GM19395 (cell line): ENCODE data around the gene MMP2.

Source experiments
- ATAC-seq: cut with Tn5 transposase; IDR thresholded peaks from one replicate; pipeline ENCODE4 v1.9.1; 2021; ENCODE audit warnings: mild to moderate bottlenecking, moderate library complexity; ENCODE audit not compliant: unreplicated experiment

Gene MMP2

DNA sequence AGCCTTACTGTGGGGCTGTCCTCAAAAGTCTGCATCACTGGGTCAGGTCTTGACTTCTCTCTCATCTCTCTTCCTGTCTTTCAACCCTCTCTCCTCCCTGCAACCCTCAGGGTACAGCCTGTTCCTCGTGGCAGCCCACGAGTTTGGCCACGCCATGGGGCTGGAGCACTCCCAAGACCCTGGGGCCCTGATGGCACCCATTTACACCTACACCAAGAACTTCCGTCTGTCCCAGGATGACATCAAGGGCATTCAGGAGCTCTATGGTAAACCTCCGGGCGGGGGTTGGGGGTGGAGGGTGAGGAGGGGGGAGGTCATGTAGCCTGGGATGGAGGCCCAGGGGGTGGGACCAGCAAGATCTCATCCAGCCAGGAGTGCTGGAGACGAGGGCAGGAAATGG, 12.7 kb downstream of the MMP2 start:
- ATAC-seq: no peak

DNA sequence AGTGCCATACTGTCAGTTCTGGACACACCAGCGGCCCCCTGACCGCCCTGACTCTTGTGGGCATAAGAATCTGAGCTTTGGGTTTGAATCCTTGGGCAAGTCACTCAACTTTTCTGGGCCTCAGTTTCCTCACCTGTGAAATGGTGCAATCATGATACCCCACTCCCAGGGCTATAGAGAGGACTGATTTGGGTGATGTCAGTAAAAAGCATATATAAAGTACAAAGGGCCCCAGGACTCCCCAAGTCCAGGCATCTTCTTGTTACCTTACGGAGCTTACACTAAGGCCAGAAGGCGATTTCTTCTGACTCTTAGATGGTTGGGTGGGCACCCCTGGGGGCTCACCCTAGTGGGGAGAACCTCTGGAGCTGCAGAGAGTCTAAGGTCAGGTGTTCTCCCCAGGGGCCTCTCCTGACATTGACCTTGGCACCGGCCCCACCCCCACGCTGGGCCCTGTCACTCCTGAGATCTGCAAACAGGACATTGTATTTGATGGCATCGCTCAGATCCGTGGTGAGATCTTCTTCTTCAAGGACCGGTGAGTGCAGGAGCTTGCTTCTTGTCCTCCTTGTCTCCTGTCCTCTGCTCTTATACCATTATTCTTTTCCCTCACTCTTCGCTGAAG, 13.9 kb downstream of the MMP2 start:
- ATAC-seq: no peak

DNA sequence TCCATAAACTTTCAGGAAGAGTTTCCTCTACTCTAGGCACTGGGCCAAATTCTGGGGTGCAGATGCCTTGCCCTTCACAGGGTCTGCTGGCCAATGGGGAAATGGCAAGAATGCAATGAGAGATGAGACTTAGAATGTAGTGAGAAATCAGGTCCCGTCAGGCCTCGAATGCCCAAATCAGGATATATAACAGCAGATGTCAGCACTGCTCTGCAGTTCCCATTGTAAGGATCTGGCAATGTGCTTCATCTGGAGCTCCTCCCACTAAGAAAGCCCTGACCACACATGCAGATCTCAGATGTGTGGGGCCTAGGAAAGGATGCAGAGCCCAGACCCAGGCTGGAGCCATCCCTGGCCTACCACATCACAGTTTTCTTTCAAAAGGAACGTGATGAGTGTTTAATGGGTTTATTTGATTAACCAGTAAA, 16.0 kb downstream of the MMP2 start:
- ATAC-seq: no peak

DNA sequence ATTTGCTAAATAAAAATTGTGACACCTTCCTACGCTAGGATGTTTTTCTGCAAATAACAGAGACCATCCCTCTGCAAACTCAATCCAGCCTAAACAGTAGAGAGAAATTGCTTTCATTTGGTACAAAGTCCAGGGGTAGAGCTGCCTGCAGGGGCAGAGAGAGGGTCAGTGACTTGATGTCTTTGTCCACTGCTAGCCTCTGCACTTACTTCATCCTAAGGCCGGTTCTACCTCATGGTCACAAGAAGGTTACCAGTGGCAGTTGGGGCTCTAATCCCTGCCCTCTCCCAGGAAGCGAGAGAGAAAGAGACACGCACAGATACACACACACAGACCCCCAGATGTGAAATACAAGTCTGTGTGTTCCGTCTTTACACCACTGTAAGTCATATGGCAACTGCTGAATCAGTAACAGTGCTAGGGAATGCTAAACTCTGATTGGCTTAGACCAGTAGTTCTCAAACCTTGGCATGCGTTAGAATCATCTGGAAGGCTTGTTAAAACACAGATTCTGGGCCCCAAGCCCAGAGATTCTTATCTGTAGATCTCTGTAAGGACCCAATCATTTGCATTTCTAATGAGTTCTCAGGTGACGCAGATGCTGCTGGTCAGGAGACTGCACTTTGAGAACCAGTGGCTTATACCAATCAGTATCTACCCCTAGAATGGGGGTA, 16.8 kb downstream of the MMP2 start:
- ATAC-seq: no peak

DNA sequence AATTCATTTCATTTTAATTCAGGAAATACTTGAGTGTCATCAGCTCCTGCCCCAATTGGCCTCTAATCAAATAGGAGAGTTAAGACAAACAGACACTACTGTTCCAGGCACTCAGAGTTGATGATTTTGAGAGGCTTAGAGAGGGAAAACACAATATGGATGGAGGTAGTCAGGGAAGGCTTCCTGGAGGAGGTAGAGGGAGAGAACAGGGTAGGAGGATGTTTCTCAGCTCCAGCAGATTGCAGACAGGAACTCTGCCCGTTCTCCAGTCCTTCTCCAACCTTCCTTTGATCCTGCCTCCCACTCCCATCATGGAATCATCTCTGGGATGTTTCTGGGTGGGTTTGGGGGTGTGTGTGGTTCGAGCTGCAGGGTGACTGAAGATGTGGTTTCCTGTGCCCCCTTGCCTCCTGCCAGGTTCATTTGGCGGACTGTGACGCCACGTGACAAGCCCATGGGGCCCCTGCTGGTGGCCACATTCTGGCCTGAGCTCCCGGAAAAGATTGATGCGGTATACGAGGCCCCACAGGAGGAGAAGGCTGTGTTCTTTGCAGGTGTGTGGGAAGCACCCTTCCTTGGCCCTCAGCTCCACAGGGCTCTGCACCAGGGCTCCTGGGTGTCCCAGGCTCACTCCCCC, 17.6 kb downstream of the MMP2 start:
- no peak for ATAC-seq

DNA sequence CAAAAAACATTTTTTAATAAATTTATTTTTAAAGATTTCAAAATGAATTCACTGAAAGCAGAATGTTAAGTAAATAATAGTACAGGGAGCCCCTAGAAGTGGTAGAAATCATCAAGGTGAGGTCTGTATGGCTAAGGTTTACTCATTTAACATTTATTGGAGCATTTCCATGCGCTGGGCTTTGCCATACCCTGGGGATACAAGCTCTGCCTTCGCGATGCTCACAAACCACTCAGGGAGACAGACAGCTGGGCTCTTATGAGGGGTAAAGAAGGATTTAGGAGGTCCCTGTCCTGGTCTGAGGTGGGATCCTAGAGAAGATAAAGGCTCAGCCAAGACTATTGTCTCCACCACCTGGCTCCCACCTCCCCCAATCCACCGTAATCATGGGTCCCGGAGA, 18.6 kb downstream of the MMP2 start:
- no peak for ATAC-seq

DNA sequence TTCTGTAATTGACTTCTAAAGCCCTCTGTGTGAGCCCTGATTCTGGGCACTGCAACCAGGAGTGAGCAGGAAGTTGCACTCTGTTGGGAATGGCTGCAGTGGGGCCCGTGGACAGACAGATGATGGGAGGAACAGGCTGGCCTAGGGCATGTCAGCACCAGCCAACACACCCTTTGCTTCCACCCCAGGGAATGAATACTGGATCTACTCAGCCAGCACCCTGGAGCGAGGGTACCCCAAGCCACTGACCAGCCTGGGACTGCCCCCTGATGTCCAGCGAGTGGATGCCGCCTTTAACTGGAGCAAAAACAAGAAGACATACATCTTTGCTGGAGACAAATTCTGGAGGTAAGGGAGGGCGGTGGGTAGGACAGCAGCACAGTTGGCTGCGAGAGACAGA, 19.1 kb downstream of the MMP2 start:
- ATAC-seq: no peak

DNA sequence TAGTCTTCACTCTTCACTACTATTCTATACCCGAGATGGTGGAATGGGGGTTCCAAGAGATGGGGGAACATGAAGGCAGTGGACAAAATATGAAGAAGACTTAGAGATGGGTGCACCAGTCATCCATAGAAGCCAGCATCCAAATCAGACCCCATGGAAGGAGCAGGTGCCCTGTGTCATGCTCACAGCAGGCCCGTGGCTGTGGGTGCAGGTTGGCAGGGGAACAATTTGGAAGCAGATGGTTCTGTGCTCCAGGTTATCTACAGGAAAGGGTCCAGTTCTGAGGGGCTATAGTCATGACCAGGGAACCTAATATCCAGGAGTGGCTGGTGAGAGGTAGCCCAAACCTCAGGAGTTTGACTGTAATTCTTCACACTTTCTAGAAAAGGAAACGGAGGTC, 20.3 kb downstream of the MMP2 start:
- no peak for ATAC-seq

DNA sequence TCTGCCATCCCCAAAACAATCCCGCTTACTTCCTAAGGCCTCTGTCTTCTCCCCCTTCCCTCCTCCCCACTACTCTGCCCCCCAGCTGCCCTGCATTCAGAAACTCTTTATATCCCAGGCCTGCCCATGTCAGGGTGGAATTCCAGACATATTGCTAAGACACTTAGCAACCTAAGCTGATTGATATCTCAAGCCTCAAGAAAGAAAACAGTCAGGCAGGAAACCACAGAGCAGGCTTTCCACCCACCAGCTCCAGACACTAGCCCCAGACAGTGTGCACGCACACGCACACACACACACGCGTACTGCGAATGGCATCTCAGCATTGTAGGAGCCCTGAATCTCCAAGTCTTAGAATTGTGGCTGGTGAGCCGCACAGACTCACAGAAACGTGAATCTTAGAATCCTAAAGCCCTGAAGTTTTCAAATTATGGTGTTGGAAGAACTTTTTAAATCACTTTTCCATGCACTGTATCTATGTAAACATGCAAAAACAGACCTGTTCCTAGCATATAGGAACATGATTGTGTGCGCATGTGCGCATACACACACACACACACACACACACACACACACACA, 21.0 kb downstream of the MMP2 start:
- no peak for ATAC-seq

DNA sequence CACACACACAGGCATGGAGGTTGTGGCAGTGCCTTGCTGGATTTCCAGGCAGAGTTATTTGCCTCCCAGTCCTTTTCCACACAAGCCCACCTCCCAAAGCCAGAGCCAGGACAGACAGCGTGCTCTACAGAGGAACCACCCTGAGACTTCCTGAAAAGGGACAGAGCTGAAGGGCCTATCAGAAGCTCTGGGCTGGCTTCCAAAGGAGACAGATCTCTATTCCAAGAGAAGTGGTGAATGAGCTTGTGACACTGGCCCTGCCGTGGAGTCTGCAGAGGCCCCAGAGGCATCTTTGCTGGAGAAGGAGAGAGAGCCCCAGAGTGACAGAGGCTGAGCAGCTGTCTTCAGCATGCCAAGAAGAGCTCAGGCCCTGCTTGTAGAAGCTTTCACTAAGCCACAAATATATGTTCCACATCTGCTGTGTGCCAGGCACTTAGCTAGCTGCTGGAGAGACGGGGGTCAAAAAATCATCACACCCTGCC, 21.6 kb downstream of the MMP2 start:
- no peak for ATAC-seq

DNA sequence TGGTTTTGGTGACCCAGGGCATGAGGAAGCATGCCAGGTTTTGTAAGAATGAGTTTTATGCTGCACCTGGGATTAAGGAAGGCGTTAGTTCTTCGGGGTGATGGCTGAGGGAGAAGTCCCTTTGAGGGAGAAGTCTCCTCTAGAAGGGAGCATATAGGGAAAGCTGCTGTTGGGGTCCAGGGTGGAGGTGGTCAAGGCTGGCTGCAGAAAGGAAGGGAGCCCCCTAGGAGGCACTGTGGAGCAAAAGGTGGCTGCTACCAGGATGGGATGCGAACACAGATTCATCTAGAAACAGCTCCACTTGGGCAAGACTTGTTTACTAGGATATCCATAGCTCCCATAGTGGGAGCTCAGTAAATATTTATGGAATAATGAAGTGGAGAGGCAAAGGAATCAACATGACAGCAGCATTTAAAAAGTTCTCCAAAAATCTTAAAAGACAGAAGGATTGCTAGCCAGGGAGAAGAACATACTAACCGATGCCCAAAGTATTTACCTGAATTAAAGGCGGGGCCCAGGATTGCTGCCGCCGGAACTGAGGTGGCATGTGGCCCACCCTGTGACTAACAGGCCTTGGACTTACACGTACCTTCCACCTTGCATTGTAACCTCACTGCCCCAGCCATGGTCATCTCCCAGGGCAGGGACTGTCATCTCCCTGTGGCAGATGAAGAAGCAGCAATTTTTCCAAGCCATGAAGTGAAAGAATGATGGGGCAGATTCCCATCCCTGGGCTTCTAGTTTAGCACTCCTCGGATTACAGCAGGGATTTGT, 22.7 kb downstream of the MMP2 start:
- no peak for ATAC-seq

DNA sequence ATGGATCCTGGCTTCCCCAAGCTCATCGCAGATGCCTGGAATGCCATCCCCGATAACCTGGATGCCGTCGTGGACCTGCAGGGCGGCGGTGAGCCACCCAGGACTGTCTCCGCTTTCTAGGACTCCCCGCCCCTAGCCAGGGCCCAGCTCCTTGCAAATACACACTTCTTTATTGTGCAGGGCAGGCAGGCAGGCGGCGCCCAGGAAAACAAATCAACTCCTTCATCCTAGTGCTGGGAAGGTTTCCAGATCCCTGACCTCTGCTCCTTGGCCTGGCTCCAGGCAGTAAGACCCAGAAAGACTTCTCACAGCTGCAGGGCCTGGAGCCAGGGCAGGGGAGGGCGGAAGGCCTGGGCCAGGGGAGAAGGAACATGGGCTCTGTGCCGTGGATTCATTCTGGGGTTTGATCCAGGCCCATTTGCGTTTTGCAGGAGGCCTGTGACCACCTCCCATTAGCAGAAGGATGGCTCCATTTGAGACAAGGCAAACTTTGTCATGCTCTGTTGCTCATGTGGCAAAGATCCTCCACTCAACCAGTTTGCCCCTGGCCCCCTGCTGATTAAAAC, 23.9 kb downstream of the MMP2 start:
- no peak for ATAC-seq

DNA sequence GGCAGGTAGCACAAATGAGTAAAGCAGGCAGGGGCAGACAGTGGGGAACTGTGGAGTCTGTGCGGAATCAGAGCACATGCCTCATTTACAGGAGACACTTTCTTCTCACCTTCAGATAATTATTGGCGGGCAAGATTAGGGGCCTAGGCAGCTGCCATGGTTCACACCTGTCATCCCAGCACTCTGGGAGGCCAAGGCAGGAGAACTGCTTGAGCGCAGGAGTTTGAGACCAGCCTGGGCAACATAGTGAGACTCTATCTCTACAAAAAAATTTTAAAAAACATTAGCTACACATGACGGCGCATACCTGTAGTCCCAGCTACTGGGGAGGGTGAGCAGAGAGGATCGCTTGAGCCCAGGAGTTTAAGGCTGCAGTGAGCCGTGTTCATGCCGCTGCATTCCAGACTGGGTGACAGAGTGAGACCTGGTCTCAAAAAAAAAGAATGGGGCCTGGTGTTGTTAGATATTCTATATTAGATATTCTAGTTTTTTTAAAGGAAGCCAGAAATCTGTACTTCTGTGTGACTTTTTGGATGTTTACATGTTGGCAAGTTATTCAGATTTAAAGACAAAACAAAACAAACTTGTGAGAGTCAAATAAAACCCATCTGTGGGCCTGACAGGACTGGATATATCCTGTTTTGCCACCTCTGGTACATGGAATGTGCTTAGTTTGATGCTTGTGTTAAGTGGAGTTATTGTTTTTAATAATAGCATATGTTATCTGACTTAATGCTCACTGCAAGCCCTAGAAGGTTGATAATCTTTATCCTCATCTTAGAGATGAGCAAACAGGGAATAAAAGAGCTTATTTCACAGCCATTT, 24.9 kb downstream of the MMP2 start:
- no peak for ATAC-seq

DNA sequence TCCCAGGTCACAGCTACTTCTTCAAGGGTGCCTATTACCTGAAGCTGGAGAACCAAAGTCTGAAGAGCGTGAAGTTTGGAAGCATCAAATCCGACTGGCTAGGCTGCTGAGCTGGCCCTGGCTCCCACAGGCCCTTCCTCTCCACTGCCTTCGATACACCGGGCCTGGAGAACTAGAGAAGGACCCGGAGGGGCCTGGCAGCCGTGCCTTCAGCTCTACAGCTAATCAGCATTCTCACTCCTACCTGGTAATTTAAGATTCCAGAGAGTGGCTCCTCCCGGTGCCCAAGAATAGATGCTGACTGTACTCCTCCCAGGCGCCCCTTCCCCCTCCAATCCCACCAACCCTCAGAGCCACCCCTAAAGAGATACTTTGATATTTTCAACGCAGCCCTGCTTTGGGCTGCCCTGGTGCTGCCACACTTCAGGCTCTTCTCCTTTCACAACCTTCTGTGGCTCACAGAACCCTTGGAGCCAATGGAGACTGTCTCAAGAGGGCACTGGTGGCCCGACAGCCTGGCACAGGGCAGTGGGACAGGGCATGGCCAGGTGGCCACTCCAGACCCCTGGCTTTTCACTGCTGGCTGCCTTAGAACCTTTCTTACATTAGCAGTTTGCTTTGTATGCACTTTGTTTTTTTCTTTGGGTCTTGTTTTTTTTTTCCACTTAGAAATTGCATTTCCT, 26.5 kb downstream of the MMP2 start:
- no peak for ATAC-seq

DNA sequence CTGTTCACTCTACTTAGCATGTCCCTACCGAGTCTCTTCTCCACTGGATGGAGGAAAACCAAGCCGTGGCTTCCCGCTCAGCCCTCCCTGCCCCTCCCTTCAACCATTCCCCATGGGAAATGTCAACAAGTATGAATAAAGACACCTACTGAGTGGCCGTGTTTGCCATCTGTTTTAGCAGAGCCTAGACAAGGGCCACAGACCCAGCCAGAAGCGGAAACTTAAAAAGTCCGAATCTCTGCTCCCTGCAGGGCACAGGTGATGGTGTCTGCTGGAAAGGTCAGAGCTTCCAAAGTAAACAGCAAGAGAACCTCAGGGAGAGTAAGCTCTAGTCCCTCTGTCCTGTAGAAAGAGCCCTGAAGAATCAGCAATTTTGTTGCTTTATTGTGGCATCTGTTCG, 27.1 kb downstream of the MMP2 start:
- no peak for ATAC-seq

DNA sequence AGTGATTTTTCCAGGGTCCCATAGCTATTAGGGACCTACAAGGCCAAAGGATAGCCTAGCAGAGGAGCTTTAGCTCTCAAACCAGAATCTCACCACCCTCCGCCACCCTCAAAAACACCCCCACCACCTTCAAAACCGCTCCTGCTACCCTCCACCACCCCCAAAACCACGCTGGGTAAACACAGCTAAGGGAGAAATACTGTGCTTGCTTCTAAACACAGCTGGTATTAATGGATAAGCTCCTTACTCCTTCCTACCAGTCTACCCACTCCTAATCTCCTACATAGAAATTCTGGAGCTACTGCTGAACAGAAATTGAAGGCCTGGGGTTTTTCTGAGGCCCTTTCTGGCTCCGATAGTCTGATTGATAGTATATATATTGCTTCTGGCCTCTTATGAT, 27.7 kb downstream of the MMP2 start:
- no peak for ATAC-seq

DNA sequence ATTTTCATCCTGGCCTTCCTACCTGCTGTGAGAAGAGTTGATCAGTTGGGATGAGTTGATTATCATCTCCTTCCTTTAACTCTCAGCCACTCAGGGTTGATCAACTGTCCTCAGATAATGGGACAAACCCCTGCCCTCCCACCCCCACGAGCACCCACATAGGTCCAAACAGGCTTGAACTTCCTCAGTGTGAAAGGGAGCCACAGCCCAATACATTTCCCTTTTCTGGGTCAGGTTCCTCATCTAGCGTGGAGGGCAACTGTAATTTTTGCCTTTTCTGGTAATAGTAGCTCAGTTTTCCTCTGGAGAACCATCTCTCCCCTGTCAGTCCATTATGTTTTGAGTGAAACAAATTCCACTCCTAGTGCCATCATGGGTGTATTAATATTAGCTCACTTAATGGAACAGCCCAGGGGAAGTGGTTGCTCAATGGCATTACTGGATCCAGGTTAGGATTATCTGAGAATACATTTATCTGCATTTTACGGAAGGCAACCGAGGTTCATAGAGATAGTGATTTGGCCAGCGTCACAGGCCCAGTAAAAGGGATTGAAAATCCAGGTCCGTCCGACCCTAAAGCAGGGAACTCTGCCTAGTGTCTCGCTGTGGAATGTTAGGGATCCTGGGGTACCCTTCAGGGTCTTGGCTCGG, 29.4 kb downstream of the MMP2 start:
- no peak for ATAC-seq

DNA sequence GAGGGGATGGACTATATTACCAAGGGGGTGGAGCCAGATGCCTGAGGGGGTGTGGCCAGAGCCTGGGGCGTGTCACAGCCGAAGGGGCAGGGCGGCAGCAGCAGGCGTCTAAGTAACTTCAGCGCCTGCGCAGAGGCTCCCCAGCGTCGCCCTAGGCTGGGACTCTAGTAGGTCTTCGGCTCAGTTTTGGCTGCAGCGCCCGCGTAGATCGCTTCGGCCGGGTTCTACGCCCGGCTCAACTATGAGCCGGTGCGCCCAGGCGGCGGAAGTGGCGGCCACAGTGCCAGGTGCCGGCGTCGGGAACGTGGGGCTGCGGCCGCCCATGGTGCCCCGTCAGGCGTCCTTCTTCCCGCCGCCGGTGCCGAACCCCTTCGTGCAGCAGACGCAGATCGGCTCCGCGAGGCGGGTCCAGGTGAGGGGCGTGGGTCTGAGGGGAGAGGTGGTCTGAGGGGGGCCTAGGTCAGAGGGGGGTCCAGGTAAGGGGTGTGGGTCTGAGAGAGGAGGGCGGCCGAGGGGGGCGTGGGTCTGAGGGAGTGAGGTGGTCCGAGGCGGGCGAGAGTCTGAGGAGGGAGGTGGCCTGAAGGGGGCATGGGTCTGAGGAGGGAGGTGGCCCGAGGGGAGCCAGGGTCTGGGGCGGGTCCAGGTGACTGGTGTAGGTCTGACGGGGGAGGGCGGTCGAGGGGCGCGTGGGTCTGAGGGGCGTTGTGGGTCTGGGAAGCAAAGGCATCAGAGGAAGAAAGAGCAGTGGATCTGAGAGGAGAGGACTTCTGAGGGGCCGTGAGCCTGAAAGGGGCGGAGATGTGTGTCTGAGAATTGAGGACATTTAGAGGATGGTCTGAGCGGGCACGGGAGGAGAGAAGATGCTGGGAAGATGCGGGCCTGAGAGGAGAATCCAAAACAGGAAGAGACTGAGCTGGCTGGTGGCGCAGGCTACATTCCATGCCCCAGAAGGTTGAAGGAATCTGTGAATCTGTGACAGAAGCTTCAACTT, 30.2 kb downstream of the MMP2 start, which contains the start of gene LPCAT2:
TSS of gene LPCAT2 (plus strand) at position 132 of the 991 bp plus-strand sequence. CDS start at position 242, 110 bp downstream.
- no peak for ATAC-seq
